Tibial nerve (tissue), 3 donors: Measurements from ENCODE around the gene POLA2.

Source experiments
- CTCF ChIP-seq, 5 experiments: fragments of 200-600 bp in 3 of 5; fragments of 450-650 bp in 2 of 5; sonication (generic) in 3 of 5; IDR thresholded peaks; one replicate each; pipeline ENCODE4 v1.5.1; 2016 to 2019; ENCODE audit warnings: antibody characterized with exemption in 5 of 5, mild to moderate bottlenecking in 3 of 5, moderate library complexity in 2 of 5
- POLR2A ChIP-seq, 2 donors: fragments of 450-650 bp; IDR thresholded peaks; one replicate each; pipeline ENCODE4 v1.6.1; 2017; ENCODE audit warnings: antibody characterized with exemption in 2 of 2, mild to moderate bottlenecking in 2 of 2, moderate library complexity in 2 of 2

- TF ChIP-seq CTCF (IDR thresholded peaks at IDR 0.05) (no peak), POLR2A (IDR thresholded peaks at IDR 0.05) (no peak)
Measured at GRCh38 chr11:65295001-65295400, 33.2 kb downstream of the POLA2 start.
